MM.1S (cell line): ENCODE results near the gene TMX3.

Experiments
- DNase-seq: peaks from one replicate; pipeline ENCODE4 v3.0.0-alpha.2; 2015
- H2AFZ ChIP-seq: fragments of 300-600 bp; sonication (generic); 2 replicates; pipeline ENCODE4 v1.6.0; 2016; ENCODE audit warnings: antibody characterized with exemption, low read length
- H3F3A ChIP-seq: fragments of 300-600 bp; sonication (generic); 2 replicates; pipeline ENCODE4 v1.6.1; 2016; ENCODE audit warnings: mild to moderate bottlenecking, antibody characterized with exemption, low read length, moderate library complexity, mixed read lengths; ENCODE audit not compliant: insufficient read depth
- H3K27ac ChIP-seq: fragments of 300-600 bp; sonication (generic); 2 replicates; pipeline ENCODE4 v1.5.1; 2016; ENCODE audit warnings: mild to moderate bottlenecking, low read length
- H3K27me3 ChIP-seq: fragments of 300-600 bp; sonication (generic); replicated peaks from 2 replicates; pipeline ENCODE4 v1.6.0; 2016; ENCODE audit warnings: low read length; ENCODE audit not compliant: insufficient read depth
- H3K36me3 ChIP-seq: fragments of 300-600 bp; sonication (generic); replicated peaks from 2 replicates; pipeline ENCODE4 v1.6.1; 2016; ENCODE audit warnings: mild to moderate bottlenecking, low read length, mixed read lengths; ENCODE audit not compliant: insufficient read depth
- H3K4me1 ChIP-seq: fragments of 300-600 bp; sonication (generic); 2 replicates; pipeline ENCODE4 v1.6.1; 2016; ENCODE audit warnings: low read length, mixed read lengths
- H3K4me2 ChIP-seq: fragments of 300-600 bp; sonication (generic); 2 replicates; pipeline ENCODE4 v1.6.0; 2016; ENCODE audit warnings: low read depth, low read length
- H3K4me3 ChIP-seq: fragments of 300-600 bp; sonication (generic); 2 replicates; pipeline ENCODE4 v1.5.1; 2016; ENCODE audit warnings: low read length, mixed read lengths
- H3K79me2 ChIP-seq: fragments of 300-600 bp; sonication (generic); 2 replicates; pipeline ENCODE4 v1.6.1; 2016; ENCODE audit warnings: mixed run types, low read length, mixed read lengths
- H3K9ac ChIP-seq: fragments of 300-600 bp; sonication (generic); 2 replicates; pipeline ENCODE4 v1.6.1; 2016; ENCODE audit warnings: low read length, mixed read lengths
- H3K9me2 ChIP-seq: fragments of 300-600 bp; sonication (generic); replicated peaks from 2 replicates; pipeline ENCODE4 v1.6.1; 2016; ENCODE audit warnings: mild to moderate bottlenecking, low read length, mixed read lengths; ENCODE audit not compliant: insufficient read depth
- H3K9me3 ChIP-seq: fragments of 300-600 bp; sonication (generic); replicated peaks from 2 replicates; pipeline ENCODE4 v1.6.1; 2016; ENCODE audit warnings: mild to moderate bottlenecking, low read length, mixed read lengths; ENCODE audit not compliant: insufficient read depth
- H4K20me1 ChIP-seq: fragments of 300-600 bp; sonication (generic); 2 replicates; pipeline ENCODE4 v1.6.1; 2016; ENCODE audit warnings: mild to moderate bottlenecking, low read length, moderate library complexity, mixed read lengths; ENCODE audit not compliant: insufficient read depth
- CTCF ChIP-seq: fragments of 300-600 bp; sonication (generic); IDR thresholded peaks from 2 replicates; pipeline ENCODE4 v1.5.1; 2016; ENCODE audit warnings: antibody characterized with exemption, low read length, mixed read lengths
- EZH2 ChIP-seq: fragments of 300-600 bp; sonication (generic); optimal IDR thresholded peaks from 2 replicates; pipeline ENCODE3; 2017; ENCODE audit warnings: low read depth, mild to moderate bottlenecking, antibody characterized with exemption, low read length, mixed read lengths
- EZH2phosphoT487 ChIP-seq: fragments of 300-600 bp; sonication (generic); IDR thresholded peaks from 2 replicates; pipeline ENCODE4 v1.6.1; 2018; ENCODE audit warnings: antibody characterized with exemption, low read length

TMX3 gene

GRCh38 chr18:68759308-68759707, 44.4 kb upstream of the TMX3 start:
- Histone ChIP-seq H3K4me2 (no peak overlapping the region), H4K20me1 (no peaks in the 10 kb centered on the region), H3K9me3 (no peaks in the 10 kb centered on the region), H3F3A (no peaks in the 10 kb centered on the region), H3K4me1 (no peaks in the 10 kb centered on the region), H3K4me3 (no peak overlapping the region), H3K9ac (no peak overlapping the region), H2AFZ (no peak overlapping the region), H3K36me3 (no peaks in the 10 kb centered on the region), H3K27ac (no peak overlapping the region), H3K27me3 (no peaks in the 10 kb centered on the region), H3K79me2 (no peaks in the 10 kb centered on the region), H3K9me2 (no peaks in the 10 kb centered on the region)
- DNase-seq: no peak
- no peak for TF ChIP-seq EZH2
- TF ChIP-seq EZH2phosphoT487: no peak
- no peak for TF ChIP-seq CTCF

- DNase-seq: no peak
- TF ChIP-seq CTCF: no peak
- no peak for TF ChIP-seq EZH2
- no peak for TF ChIP-seq EZH2phosphoT487
- H3K9me2 ChIP-seq: no peaks in the 10 kb centered on the region
These were observed 42.2 kb upstream of the TMX3 start for GRCh38 chr18:68757126-68757525.

GRCh38 chr18:68742206-68742605, 27.3 kb upstream of the TMX3 start:
- Histone ChIP-seq H3K9me2 (no peaks in the 10 kb centered on the region), H3F3A (no peaks in the 10 kb centered on the region), H3K4me2 (no peak overlapping the region), H3K4me3 (no peak overlapping the region), H3K27ac (no peak overlapping the region), H3K9me3 (no peaks in the 10 kb centered on the region), H2AFZ (no peak overlapping the region), H3K4me1 (no peaks in the 10 kb centered on the region), H3K27me3 (no peaks in the 10 kb centered on the region), H3K9ac (no peak overlapping the region), H4K20me1 (no peaks in the 10 kb centered on the region), H3K36me3 (no peaks in the 10 kb centered on the region), H3K79me2 (no peaks in the 10 kb centered on the region)
- DNase-seq: no peak
- TF ChIP-seq CTCF: no peak
- TF ChIP-seq EZH2: no peak
- TF ChIP-seq EZH2phosphoT487: no peak

More at GRCh38 chr18:68757126-68757525, 42.2 kb upstream of the TMX3 start:
- H3K36me3 ChIP-seq: no peaks in the 10 kb centered on the region
- H3K79me2 ChIP-seq: no peaks in the 10 kb centered on the region
- H3K4me2 ChIP-seq: no peak overlapping the region
- no peak overlapping the region for H2AFZ ChIP-seq
- no peaks in the 10 kb centered on the region for H3K27me3 ChIP-seq
- H3K4me3 ChIP-seq: no peak overlapping the region
- no peaks in the 10 kb centered on the region for H3K4me1 ChIP-seq
- H3K27ac ChIP-seq: no peak overlapping the region
- no peaks in the 10 kb centered on the region for H3F3A ChIP-seq
- no peaks in the 10 kb centered on the region for H4K20me1 ChIP-seq
- H3K9ac ChIP-seq: no peak overlapping the region
- no peaks in the 10 kb centered on the region for H3K9me3 ChIP-seq
